ENCODE measurements around the gene CD46. TPM values are rescaled to one million over a fixed set of nuclear protein-coding genes. Genes with fewer than 3 reads are reported as not detected.
"Not testable (repeated sequence)": the region's sequence is repeated elsewhere in the genome, so short reads cannot be mapped to it uniquely, and the experiment has no call there.

Gene CD46
- total RNA-seq, 1 experiment from 2014 or later, result 214 TPM

DNA sequence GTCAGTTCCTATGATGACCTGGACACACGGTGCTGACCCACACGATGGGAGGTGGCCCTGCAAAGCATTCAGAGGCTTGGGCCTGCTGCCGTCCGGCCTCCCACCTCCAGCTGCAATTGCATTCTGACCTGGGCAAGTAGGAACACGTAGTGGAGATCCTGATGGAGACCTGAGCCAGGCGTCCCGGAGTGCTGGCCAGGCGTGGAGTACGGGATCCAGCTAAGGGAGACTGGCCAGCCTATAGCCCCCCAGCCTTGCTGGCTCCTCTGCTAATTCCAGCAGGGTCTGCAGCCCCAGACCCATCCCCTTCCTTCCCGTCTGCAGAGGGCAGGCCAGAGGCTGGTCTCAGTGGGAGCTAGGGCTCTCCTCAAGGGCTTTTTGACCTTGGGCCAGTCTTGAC is 11.2 kb downstream of the CD46 start:
- POLR2A ChIA-PET (ENCODE audit: unreplicated experiment), result no interaction called here
- no peak overlapping the region for H3K4me2 ChIP-seq
- H3K27me3 ChIP-seq (ENCODE audit: insufficient read depth, low read depth), result no peaks in the 10 kb centered on the region
- H3F3A ChIP-seq (ENCODE audit: insufficient read depth, low read depth), result 0 out of 2 replicates have a peak, but pooled peaks cover 6% of the 10 kb centered on the region
- no peak overlapping the region for H3K27ac ChIP-seq
- H4K20me1 ChIP-seq (ENCODE audit: insufficient read depth), result peaks cover 4% of the 10 kb centered on the region; the same call in 1 of the 2 replicates
- H3K4me1 ChIP-seq (replicated peaks; ENCODE audit: insufficient read depth), result no peaks in the 10 kb centered on the region
- H3K9me2 ChIP-seq (ENCODE audit: insufficient read depth), result no peaks in the 10 kb centered on the region
- no peak overlapping the region for H2AFZ ChIP-seq
- peaks cover 57% of the 10 kb centered on the region for H3K36me3 ChIP-seq (ENCODE audit: low read depth)
- H3K79me2 ChIP-seq (ENCODE audit: low read depth), result peaks cover 19% of the 10 kb centered on the region
- no peaks in the 10 kb centered on the region for H3K9me3 ChIP-seq (ENCODE audit: insufficient read depth, low read depth)
- no TSS peak for BruUV-seq (replicated peaks)
- DNase-seq, result no peak
- CTCF ChIA-PET, result no interaction called here
- H3K4me3 ChIP-seq, result no peak overlapping the region
- TF ChIP-seq, protein P1, sequence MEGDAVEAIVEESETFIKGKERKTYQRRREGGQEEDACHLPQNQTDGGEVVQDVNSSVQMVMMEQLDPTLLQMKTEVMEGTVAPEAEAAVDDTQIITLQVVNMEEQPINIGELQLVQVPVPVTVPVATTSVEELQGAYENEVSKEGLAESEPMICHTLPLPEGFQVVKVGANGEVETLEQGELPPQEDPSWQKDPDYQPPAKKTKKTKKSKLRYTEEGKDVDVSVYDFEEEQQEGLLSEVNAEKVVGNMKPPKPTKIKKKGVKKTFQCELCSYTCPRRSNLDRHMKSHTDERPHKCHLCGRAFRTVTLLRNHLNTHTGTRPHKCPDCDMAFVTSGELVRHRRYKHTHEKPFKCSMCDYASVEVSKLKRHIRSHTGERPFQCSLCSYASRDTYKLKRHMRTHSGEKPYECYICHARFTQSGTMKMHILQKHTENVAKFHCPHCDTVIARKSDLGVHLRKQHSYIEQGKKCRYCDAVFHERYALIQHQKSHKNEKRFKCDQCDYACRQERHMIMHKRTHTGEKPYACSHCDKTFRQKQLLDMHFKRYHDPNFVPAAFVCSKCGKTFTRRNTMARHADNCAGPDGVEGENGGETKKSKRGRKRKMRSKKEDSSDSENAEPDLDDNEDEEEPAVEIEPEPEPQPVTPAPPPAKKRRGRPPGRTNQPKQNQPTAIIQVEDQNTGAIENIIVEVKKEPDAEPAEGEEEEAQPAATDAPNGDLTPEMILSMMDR (conservative IDR thresholded peaks at IDR 0.05), result no peak
- no peak for TF ChIP-seq EZH2 (IDR thresholded peaks at IDR 0.05; ENCODE audit: low read depth)
- intact Hi-C loops (cut with micrococcal nuclease; ENCODE audit: unreplicated experiment), result no loop called here

DNA sequence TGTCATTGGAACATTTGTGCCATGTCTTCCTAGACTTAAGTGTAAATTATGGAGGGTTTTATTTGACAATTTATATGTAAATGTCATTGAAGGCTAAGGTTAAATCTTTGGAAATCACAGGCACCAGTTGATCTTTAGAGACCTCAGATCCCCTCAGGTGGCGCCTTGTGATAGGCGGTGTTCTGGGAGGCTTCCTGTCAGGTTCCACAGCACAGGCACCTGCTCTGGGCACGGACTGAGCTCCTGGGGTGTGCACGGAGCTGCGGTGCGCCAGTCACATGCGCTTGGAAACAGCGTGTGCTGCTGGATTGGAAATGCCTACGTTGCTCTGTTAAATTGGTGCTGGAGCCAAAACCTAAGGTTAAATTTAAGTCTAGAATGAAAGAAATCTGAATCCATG is 12.1 kb downstream of the CD46 start:
- Histone ChIP-seq H3K9me3 (ENCODE audit: insufficient read depth, low read depth) (no peaks in the 10 kb centered on the region), H4K20me1 (ENCODE audit: insufficient read depth) (peaks cover 3% of the 10 kb centered on the region; the same call in 1 of the 2 replicates), H3K9me2 (ENCODE audit: insufficient read depth) (no peaks in the 10 kb centered on the region), H3K36me3 (ENCODE audit: low read depth) (peaks cover 58% of the 10 kb centered on the region), H3K4me3 (no peak overlapping the region), H3K27ac (no peak overlapping the region), H3F3A (ENCODE audit: insufficient read depth, low read depth) (0 out of 2 replicates have a peak, but pooled peaks cover 6% of the 10 kb centered on the region), H3K4me1 (replicated peaks; ENCODE audit: insufficient read depth) (no peaks in the 10 kb centered on the region), H3K79me2 (ENCODE audit: low read depth) (peaks cover 16% of the 10 kb centered on the region), H2AFZ (no peak overlapping the region), H3K27me3 (ENCODE audit: insufficient read depth, low read depth) (no peaks in the 10 kb centered on the region), H3K4me2 (no peak overlapping the region)
- TF ChIP-seq, protein P1 (conservative IDR thresholded peaks at IDR 0.05), result no peak
- TF ChIP-seq EZH2 (IDR thresholded peaks at IDR 0.05; ENCODE audit: low read depth), result no peak
- CTCF ChIA-PET, result no interaction called here
- no peak for DNase-seq
- POLR2A ChIA-PET (ENCODE audit: unreplicated experiment), result no interaction called here
- intact Hi-C loops (cut with micrococcal nuclease; ENCODE audit: unreplicated experiment), result no loop called here
- BruUV-seq (replicated peaks), result no TSS peak

DNA sequence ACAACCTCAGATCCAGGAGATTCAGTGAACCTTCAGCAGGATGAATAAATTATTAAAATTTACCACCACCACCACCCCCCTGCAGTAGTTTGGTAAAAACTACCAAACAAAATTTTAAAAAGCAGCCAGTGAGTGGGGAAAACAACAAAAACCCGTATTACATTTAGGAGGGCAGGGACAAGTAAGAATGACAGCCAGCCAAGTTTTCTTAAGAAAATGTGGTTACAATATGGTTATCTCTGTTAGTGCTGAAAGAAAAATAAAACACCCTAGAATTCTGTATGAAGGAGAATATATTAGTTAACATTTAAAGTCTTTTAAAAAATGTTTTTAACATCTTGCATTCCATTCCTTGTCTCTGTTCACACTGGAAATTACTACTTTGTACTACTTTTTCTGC is 14.7 kb downstream of the CD46 start:
- H3K4me2 ChIP-seq, result no peak overlapping the region
- 0 out of 2 replicates have a peak, but pooled peaks cover 6% of the 10 kb centered on the region for H3F3A ChIP-seq (ENCODE audit: insufficient read depth, low read depth)
- DNase-seq, result no peak
- H3K27me3 ChIP-seq (ENCODE audit: insufficient read depth, low read depth), result no peaks in the 10 kb centered on the region
- no TSS peak for BruUV-seq (replicated peaks)
- H3K79me2 ChIP-seq (ENCODE audit: low read depth), result peaks cover 16% of the 10 kb centered on the region; the same call in 1 of the 2 replicates
- H3K9me3 ChIP-seq (ENCODE audit: insufficient read depth, low read depth), result no peaks in the 10 kb centered on the region
- no peak overlapping the region for H3K27ac ChIP-seq
- H3K36me3 ChIP-seq (ENCODE audit: low read depth), result peaks cover 56% of the 10 kb centered on the region
- no peaks in the 10 kb centered on the region for H4K20me1 ChIP-seq (ENCODE audit: insufficient read depth)
- no peaks in the 10 kb centered on the region for H3K9me2 ChIP-seq (ENCODE audit: insufficient read depth)
- CTCF ChIA-PET, result no interaction called here
- H2AFZ ChIP-seq, result no peak overlapping the region
- POLR2A ChIA-PET (ENCODE audit: unreplicated experiment), result no interaction called here
- no peaks in the 10 kb centered on the region for H3K4me1 ChIP-seq (replicated peaks; ENCODE audit: insufficient read depth)
- no peak overlapping the region for H3K4me3 ChIP-seq
- intact Hi-C loops (cut with micrococcal nuclease; ENCODE audit: unreplicated experiment), result no loop called here
- TF ChIP-seq, protein P1 (conservative IDR thresholded peaks at IDR 0.05), result no peak
- TF ChIP-seq EZH2 (IDR thresholded peaks at IDR 0.05; ENCODE audit: low read depth), result no peak

DNA sequence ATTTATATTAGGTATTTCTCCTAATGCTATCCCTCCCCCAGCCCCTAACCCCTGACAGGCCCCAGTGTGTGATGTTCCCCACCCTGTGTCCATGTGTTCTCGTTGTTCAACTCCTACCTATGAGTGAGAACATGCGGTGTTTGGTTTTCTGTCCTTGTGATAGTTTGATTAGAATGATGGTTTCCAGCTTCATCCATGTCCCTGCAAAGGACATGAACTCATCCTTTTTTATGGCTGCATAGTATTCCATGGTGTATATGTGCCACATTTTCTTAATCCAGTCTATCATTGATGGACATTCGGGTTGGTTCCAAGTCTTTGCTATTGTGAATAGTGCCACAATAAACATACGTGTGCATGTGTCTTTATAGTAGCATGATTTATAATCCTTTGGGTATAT is 18.7 kb downstream of the CD46 start:
- H4K20me1 ChIP-seq (ENCODE audit: insufficient read depth), result peaks cover 11% of the 10 kb centered on the region; the same call in 1 of the 2 replicates
- BruUV-seq (replicated peaks); intact Hi-C loops (cut with micrococcal nuclease; ENCODE audit: unreplicated experiment); CTCF ChIA-PET; H3K9me2 ChIP-seq (ENCODE audit: insufficient read depth); H3K9me3 ChIP-seq (ENCODE audit: insufficient read depth, low read depth); H3K4me1 ChIP-seq (replicated peaks; ENCODE audit: insufficient read depth); H3K4me2 ChIP-seq; DNase-seq; H3K27ac ChIP-seq; POLR2A ChIA-PET (ENCODE audit: unreplicated experiment); H3K4me3 ChIP-seq; H2AFZ ChIP-seq; H3K27me3 ChIP-seq (ENCODE audit: insufficient read depth, low read depth); H3F3A ChIP-seq (ENCODE audit: insufficient read depth, low read depth): not testable (repeated sequence)
- peaks cover 43% of the 10 kb centered on the region for H3K36me3 ChIP-seq (ENCODE audit: low read depth)
- H3K79me2 ChIP-seq (ENCODE audit: low read depth), result peaks cover 32% of the 10 kb centered on the region

DNA sequence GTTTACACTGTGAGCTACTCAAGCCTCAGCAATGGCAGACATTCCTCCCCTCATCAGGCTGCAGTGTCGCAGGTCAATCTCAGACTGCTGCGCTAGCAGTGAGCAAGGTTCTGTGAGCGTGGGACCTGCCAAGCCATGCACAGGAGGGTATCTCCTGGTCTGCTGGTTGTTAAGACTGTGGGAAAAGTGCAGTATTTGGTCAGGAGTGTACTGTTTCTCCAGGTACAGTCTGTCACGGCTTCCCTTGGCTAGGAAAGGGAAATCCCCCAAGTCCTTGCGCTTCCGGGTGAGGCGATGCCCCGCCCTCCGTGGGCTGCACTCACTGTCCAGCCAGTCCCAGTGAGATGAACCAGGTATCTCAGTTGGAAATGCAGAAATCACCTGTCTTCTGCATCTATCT is 24.2 kb downstream of the CD46 start:
- H3K9me2 ChIP-seq (ENCODE audit: insufficient read depth); H2AFZ ChIP-seq; H3K27me3 ChIP-seq (ENCODE audit: insufficient read depth, low read depth); H3K4me3 ChIP-seq; POLR2A ChIA-PET (ENCODE audit: unreplicated experiment); intact Hi-C loops (cut with micrococcal nuclease; ENCODE audit: unreplicated experiment); BruUV-seq (replicated peaks); H3F3A ChIP-seq (ENCODE audit: insufficient read depth, low read depth); H3K9me3 ChIP-seq (ENCODE audit: insufficient read depth, low read depth); DNase-seq; CTCF ChIA-PET; H3K4me1 ChIP-seq (replicated peaks; ENCODE audit: insufficient read depth); H3K4me2 ChIP-seq; H3K27ac ChIP-seq: not testable (repeated sequence)
- Histone ChIP-seq H3K79me2 (ENCODE audit: low read depth) (peaks cover 66% of the 10 kb centered on the region), H3K36me3 (ENCODE audit: low read depth) (peaks cover 32% of the 10 kb centered on the region), H4K20me1 (ENCODE audit: insufficient read depth) (peaks cover 44% of the 10 kb centered on the region)
